GM19025 (cell line): Measurements from ENCODE around the gene PROX1.
"Not testable (repeated sequence)": the region's sequence is repeated elsewhere in the genome, so short reads cannot be mapped to it uniquely, and the experiment has no call there.

Experiments used
- ATAC-seq: cut with Tn5 transposase; IDR thresholded peaks from one replicate; pipeline ENCODE4 v1.9.1; 2021; ENCODE audit warnings: mild to moderate bottlenecking, low read depth, moderate library complexity; ENCODE audit not compliant: unreplicated experiment

The PROX1 gene

DNA sequence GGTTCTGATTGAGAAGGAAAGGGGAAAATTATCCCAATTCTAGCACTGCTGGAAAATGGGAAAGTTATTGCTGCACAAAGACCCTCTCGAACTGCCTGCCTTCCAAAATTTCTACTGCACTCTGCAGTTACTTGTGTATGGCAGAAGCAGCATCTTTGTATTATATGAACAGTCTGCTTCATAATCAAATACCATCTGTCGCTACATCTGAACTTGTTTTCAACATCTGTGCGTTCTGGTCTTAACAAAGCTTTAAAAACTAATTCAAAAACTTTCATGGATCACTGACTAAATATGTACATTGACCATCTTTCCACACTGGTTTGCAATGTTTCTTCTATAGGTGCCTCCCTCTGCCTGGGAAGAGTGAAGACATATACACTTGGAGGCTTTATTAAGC, 79.2 kb downstream of the PROX1 start:
- ATAC-seq = no peak

DNA sequence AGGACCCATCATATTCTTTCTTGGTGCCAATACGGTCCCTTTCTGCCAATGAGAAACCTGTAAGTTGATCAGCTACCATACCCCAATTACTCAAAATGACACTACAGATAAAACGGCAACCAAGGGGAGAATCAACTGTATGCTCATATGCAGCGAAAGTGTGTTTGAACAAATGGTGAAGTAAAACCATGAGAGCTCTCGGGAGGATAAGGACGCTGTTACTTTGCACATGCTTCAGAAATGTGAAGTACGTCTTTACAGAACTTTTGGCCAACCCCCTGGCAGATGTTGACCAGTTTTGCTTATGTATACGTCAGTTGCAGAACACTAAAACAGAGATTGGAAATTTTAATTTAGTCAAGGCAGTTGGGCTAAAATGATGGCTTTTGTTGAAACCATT, 79.6 kb downstream of the PROX1 start:
- no peak for ATAC-seq

DNA sequence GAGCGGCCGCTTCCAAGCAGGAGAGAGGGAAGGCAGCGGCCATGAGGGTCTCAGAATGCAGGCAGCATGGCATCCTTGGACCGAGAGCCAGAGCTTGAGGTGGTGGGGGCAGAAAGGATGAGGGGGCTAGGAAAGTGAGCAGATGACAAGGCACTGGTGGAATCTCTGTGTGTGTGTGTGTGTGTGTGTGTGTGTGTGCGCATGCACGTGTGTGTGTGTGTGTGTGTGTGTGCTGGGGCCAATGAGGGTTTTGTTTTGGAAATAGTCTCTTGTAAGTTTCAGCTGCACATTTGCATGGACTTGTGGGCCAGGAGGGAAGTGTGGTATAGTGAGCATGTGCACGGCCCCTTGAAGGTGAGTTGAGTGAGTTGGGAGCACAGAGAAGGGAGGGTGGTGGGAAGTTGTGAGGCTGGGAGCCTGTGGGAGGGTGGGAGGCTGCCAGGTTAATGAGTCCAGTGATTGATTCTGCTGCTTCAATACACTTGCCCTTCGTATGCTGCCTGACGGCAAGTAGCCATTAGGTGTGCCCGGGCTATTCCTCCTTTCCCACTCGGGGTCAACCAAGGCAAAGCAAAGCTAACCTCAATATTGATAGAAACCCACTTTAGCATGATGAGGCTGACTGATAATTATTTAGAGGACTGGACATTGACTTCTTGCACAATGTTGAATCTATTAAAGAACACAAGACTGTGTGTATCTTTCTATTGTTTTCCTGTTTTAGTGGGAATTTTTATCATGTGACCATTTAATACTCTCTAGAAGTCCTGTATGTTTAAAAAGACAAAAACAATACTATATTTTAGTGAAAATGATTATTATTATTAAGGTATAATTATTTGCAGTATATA, 80.3 kb downstream of the PROX1 start:
- no peak for ATAC-seq

DNA sequence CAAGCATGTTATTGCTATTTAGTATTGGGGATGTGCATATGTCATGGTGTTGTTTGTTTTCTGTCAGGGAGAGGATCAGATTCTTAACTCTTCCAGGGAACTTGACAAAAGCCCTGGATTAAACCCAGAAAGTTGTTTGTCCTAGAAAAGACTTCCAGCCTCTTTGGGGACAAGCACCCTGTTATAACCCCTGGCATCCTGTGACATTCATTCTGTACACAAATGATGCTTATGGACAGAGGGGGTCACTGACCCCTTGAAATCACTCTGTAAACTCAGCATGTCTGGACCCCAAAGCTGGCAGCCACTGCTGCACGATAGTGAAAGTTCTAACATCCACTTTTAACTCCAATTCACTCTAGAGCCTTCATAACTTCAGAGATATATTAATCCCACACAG, 81.2 kb downstream of the PROX1 start:
- ATAC-seq = no peak

DNA sequence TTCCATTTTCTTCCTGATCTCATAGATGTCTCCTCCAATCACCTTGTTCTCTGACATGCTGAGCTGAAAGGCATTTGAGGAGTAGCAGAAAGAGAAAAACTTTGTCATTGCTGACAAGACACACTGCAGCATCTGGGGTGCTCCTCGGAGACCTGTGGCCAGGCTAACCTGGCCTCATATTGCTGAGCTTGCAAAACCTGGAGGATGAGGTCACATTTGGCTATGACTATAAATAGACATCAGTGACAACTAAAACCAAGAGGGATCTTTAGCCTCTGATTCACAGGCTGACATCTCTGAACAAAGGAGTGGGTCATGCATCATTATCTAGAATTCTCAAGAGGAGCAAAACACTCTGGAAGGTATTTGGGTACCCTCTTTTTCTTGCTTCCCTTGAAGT, 83.7 kb downstream of the PROX1 start:
- ATAC-seq = no peak

DNA sequence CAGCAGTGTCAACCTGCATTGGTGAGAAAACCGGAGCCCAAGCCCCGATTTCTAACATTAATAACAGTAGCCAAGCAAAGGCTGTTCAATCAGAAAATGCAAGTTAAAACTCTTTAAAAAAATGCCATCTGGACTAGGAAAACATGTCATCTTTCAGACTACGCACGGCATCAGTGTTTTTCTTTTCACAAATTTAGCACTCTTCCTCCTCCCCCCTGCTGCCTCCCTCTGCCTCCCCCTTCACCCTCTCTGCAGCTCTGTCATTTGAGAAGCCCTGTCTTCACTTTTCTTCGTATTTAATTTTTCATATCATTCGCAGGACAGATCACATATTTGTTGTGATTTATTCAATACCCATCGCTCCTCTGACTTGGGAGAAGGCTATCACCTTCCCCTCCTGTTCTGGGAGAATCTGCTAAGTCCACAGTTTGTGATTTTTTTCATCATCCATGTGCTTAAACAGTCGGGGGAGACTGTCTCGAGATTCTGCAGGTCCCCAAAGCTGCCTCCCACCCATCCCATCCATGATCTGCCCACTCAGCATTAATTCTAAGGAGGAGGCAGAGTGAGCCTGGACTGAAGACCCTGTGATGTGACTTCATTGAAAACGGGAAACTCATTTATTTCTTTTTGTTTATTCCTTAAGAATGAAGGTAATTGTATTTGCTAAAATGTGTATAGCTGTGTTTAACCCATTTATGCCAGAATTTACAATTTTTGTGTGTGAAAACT, 84.8 kb downstream of the PROX1 start:
- no peak for ATAC-seq

DNA sequence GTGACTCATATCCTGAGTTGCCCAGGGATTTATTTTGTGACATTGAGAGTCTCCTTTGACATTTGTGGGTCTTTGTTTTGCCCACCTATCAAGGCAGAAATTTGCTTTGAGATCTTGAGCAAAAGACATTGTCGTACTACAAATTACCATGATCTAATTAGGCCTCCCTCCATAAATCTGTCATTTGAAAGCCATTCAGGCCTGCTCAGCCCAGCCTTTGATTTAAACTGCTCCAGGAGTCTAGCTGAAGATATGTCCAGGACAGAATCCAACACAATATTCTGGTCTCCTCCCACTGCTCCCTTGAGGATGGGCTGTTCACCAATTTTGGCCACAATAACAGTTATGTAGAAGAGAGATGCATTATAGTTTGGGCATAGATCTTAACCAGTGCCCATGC, 86.7 kb downstream of the PROX1 start:
- ATAC-seq = no peak

DNA sequence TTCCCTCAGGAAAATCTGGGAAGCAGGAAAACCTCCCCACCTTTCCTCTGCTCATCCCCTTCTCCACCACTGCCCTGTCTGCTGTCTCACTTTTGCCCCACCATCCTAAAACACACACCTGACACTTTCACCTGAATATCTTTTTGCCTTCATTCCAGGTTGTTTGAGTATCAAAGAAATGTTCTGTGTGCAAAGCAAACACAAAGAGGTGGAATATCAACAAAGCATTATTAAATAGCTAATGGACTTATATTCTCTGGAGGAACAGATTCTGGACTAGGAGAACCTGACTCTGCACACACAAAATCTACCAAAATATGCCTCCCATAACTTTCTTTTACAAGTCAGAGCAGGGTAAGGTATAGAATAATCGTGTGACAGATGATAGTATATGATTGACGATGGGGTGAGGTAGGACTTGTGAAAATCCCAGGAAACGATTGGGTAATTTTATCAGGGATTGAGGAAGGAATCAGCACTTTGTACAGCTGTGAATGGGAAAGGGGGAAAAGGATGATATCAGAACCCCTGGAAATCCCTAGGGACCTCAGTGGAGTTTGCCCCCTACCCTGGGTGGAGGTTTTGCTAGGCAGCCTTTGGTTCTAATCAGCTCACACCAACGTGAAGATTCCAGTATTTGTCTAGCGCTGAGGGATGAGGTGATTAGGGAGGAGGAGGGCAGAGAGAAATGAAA, 87.7 kb downstream of the PROX1 start:
- no peak for ATAC-seq

DNA sequence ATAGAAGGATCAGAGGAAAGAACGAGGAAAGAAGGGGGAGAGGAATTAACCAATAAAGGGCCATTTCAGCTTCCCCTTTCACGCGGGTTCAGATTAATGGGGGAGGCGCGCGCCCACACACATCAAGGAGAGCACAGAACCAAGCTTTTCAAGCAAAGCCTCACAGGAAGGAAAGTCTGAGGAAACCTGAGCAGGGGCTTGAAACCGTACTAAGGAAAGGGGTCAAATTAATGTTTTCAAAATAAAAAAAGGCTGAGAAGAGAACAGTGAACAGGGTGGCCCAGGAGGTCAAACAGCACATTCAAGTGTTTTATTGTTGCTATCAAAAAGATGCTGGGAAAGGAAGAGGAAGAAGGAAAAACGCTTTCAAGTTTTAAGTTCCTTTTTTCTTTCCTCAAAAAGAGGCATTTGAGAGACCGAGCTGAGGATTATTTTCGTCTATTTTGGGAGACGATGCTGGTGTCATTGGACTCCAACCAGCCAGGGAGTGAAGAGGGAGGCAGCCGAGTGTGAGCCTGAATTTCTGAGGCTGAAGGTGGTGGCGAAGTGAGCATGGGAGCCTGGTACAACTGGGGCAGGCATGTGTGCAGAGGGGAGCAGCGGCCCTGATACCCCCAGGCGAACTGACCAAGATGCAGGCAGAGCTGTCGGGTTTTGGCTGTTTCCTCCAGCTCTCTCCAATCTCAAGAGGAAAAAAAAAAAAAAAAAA, 88.4 kb downstream of the PROX1 start:
- ATAC-seq = no peak

DNA sequence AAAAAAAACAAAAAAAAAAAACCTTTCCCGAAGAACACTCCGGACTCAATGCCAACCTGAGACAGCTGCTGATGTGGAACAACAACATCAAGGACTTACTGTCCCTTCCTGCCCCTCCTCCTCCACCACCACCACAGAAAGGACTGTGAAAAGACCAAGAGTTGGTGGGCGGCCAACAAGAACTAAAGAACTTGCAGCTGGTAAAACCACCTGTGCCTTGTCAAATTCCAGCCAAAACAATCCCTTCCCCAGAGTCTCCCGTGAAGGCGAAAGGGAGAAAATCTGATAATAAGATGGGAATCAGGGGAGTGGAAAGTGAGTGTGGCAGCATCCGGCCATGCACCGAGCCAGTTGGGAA, 88.9 kb downstream of the PROX1 start:
- no peak for ATAC-seq

DNA sequence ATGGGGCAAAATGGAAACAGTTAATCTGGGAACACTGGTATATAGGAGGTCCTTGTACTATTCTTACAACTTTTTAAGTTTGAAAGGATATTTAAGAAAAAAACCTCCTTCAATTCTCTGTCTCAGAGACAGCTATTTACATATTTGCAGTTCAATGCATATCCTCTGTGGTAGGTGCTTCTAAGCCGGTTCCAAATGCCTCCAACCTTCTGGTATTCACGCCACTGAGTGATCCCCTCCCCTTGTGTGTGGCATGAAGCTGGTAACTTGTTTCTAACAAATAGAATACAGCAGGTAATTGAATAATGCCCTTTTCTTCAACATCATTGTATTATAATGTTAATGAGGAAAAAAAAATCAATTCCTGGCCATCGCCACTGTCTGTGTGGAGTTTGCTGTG, 91.2 kb downstream of the PROX1 start:
- no peak for ATAC-seq

DNA sequence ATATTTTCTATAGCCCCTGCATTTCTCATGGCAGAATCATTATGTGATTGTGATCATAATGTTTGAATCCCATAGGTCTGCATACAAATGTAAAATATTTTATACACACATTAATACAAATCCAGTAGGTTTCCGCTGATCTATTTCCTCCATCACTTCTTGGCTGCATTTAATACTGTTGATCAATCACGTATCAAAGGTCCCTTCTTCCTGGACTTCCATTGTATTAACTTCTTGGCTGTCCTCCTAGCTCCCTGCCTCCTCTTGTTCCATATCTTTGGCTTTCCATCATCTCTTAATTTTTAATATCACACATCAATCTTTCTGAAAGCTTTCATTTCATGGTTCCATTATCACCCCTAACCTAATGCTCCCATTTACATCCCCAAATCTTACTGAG, 97.6 kb downstream of the PROX1 start:
- no peak for ATAC-seq

DNA sequence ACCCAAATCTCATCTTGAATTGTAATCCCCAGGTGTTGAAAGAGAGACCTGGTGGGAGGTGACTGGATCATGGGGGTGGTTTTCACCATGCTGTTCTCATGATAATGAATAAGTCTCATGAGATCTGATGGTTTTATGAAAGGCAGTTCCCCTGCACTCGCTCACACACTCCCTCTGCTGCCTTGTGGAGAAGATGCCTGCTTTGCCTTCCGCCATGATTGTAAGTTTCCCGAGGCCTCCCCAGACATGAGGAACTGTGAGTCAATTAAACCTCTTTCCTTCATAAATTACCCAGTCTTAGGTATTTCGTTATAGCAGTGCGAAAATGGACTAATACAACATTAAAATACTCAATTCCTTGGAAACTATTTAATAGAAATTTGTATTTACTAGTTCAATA, 99.2 kb downstream of the PROX1 start:
- no peak for ATAC-seq

DNA sequence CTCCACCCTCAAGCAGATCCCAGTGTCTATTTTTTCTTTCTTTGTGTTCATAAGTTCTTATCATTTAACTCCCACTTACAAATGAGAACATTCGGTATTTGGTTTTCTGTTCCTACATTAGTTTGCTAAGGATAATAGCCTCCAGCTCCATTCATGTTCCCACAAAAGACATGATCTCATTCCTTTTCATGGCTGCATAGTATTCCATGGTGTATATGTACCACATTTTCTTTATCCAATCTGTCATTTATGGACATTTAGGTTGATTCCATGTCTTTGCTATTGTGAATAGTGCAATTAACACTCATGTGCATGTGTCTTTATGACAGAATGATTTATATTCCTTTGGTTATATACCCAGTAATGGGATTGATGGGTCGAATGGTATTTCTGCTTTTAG, 101.2 kb downstream of the PROX1 start:
- not testable (repeated sequence) for ATAC-seq
